Spinal cord (tissue), 10 donors: ENCODE data around the gene KANSL1. TPM values are rescaled to one million over a fixed set of nuclear protein-coding genes. Genes with fewer than 3 reads are reported as not detected.

Experiments used
- DNase-seq, 6 donors: peaks; one replicate each; pipeline versions ENCODE4 v3.0.0 to v3.0.0-alpha.2; 2013 to 2015; ENCODE audit warnings: low spot score in 6 of 6, low read depth in 4 of 6
- H3K27ac ChIP-seq: one replicate; pipeline ENCODE4 v1.5.1; 2013; ENCODE audit warnings: low read depth, low read length, control low read depth
- H3K27me3 ChIP-seq: one replicate; pipeline ENCODE4 v1.6.1; 2013; ENCODE audit warnings: low read length; ENCODE audit not compliant: control insufficient read depth, insufficient read depth
- H3K36me3 ChIP-seq: one replicate; pipeline ENCODE4 v1.6.1; 2013; ENCODE audit warnings: low read length; ENCODE audit not compliant: control insufficient read depth, insufficient read depth
- H3K4me1 ChIP-seq: one replicate; pipeline ENCODE4 v1.6.1; 2013; ENCODE audit warnings: low read length; ENCODE audit not compliant: control insufficient read depth, insufficient read depth
- H3K4me3 ChIP-seq: one replicate; pipeline ENCODE4 v1.5.1; 2013; ENCODE audit warnings: low read depth, low read length, control low read depth
- H3K9me3 ChIP-seq: one replicate; pipeline ENCODE4 v1.6.1; 2013; ENCODE audit warnings: low read length; ENCODE audit not compliant: control insufficient read depth, insufficient read depth
- WGBS: methylation state at CpG from one replicate; pipeline ENCODE4 v1.1.5; 2013; ENCODE audit warnings: missing lambda C conversion rate; ENCODE audit not compliant: insufficient coverage; 5-methylcytosine and 5-hydroxymethylcytosine counted together
- polyA plus RNA-seq, 2 donors: library from polyadenylated mRNA; unstranded; fragments of 120-200 nt; gene quantifications; one replicate each; pipeline ENCODE4 v1.2.1, GENCODE V29; 2013; ENCODE audit not compliant: insufficient read length in 2 of 2
- total RNA-seq, 2 donors: library from RNA; depleted of rRNA in 1 of 2; stranded (reverse); fragments of 120-200 nt in 1 of 2; fragments of >200 nt in 1 of 2; gene quantifications; one replicate each; pipeline versions ENCODE4 v1.2.3 to v1.2.4, GENCODE V29; 2013 to 2014
- donor health status: healthy.

The KANSL1 gene
- total and polyA plus RNA-seq, 4 donors = 49.4 to 117 (median 89.9) TPM

GRCh38 chr17:46043606-46044005 lies 149.6 kb downstream of the KANSL1 start:
- Histone ChIP-seq H3K36me3 (peaks cover 27% of the 10 kb centered on the region), H3K4me3 (no peak overlapping the region), H3K27me3 (no peaks in the 10 kb centered on the region), H3K27ac (no peak overlapping the region), H3K9me3 (no peaks in the 10 kb centered on the region), H3K4me1 (peaks cover 4% of the 10 kb centered on the region)
- no CpG with 5 or more reads among the region's 3 CpGs for WGBS
- DNase-seq = no peak

DNA sequence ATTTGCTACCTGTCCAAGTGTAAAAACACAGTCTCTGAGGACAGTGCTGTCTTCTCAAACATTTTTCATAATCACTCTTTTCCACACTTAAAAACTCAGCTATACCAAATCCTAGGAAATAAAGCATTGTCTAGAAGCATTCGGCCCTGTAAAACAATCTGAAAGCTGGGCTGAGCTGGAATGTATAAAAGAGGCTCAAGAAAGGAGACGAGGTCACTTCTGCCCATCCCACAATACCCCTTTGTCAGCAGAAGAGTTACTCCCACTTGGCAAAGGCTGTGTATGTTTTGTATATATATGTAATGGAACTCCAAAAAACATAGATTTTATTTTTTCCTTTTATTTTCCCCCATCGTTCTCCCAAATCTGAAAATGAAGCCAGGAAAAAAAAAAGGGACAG lies 150.3 kb downstream of the KANSL1 start:
- H3K4me1 ChIP-seq = peaks cover 4% of the 10 kb centered on the region
- H3K36me3 ChIP-seq = peaks cover 28% of the 10 kb centered on the region
- DNase-seq = no peak
- H3K9me3 ChIP-seq = no peaks in the 10 kb centered on the region
- H3K4me3 ChIP-seq = no peak overlapping the region
- H3K27ac ChIP-seq = no peak overlapping the region
- no peaks in the 10 kb centered on the region for H3K27me3 ChIP-seq
- WGBS = no CpG with 5 or more reads among the region's 3 CpGs

DNA sequence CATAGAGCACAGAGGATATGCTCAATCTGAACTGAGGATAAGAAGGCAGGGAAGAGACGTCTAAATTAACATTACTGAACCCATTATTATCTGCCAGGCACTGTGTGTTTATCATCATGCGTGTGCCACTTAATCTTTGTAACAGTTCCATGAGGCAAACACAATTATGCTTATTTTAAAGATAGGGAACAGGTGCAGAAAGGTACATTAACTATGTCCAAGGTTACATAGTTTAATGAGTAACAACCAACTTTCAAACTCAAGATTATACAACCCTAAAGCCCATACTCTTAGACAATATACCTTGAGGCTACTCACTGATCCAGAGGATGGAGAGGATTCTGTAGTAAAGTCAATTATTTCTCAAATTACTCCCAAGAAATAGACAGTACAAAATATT lies 151.0 kb downstream of the KANSL1 start:
- no CpG with 5 or more reads among the region's 2 CpGs for WGBS
- no peak for DNase-seq
- Histone ChIP-seq H3K4me3 (no peak overlapping the region), H3K9me3 (no peaks in the 10 kb centered on the region), H3K4me1 (peaks cover 4% of the 10 kb centered on the region), H3K27ac (no peak overlapping the region), H3K36me3 (peaks cover 25% of the 10 kb centered on the region), H3K27me3 (no peaks in the 10 kb centered on the region)

DNA sequence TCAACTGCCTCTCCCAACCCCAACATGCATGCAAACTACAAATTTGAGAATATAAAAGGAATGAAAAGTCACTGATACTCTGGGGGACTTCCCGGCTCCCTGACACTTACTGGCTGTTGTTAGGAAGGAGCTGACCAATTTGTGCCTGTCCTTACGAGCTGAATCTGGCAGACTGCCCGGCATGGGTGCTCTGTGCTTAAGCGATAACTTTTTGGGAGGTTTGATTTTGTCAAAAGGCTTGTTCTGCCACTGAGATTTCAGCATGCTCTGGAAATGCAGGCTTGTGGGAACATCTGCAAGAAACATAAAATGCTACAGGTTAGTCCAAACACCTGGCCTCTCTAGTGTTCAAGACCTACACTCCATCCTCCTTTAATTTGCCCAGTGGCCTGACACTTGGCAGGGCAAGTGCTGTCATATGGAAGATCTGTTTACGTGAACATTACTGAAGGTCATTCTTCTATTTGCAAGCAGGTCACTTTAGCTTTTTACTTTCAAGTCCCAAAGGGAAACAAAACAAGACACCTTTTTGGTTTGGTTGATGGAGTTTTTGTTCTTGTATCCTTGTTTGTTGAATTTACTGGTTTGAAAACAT lies 153.5 kb downstream of the KANSL1 start:
- H3K4me3 ChIP-seq = no peak overlapping the region
- H3K36me3 ChIP-seq = peaks cover 38% of the 10 kb centered on the region
- H3K4me1 ChIP-seq = peaks cover 4% of the 10 kb centered on the region
- H3K27me3 ChIP-seq = no peaks in the 10 kb centered on the region
- no peak overlapping the region for H3K27ac ChIP-seq
- WGBS = 59% methylated on average over 4 of the region's 5 CpGs
- DNase-seq = no peak
- H3K9me3 ChIP-seq = no peaks in the 10 kb centered on the region

DNA sequence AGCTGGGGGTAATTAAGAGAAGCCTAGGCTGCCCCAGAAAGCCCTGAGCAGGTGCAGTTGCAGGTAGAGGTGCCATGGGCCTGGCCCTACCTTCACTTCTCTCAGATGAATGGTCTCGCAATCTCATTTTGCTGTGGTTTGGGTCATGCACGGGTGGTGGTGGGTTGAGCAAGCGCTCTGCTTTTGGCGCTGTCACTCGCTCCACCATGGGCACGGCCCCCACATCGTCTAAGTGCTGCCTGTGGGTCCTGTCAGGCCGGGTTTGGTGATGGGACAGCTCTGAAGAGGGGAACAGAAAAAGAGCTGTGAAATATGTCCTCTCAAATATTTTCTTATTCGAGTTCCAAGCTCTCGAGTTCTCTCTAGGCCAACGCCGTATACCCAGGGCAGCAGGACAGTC lies 154.3 kb downstream of the KANSL1 start:
- H3K4me3 ChIP-seq = no peak overlapping the region
- H3K4me1 ChIP-seq = peaks cover 4% of the 10 kb centered on the region
- no peak overlapping the region for H3K27ac ChIP-seq
- DNase-seq = no peak
- no peaks in the 10 kb centered on the region for H3K9me3 ChIP-seq
- WGBS = 86% methylated on average over 11 of the region's 12 CpGs
- no peaks in the 10 kb centered on the region for H3K27me3 ChIP-seq
- peaks cover 38% of the 10 kb centered on the region for H3K36me3 ChIP-seq

GRCh38 chr17:46038414-46038813 lies 154.8 kb downstream of the KANSL1 start:
- no peak overlapping the region for H3K27ac ChIP-seq
- WGBS = 82% methylated on average over 3 of the region's 6 CpGs
- DNase-seq = no peak
- no peaks in the 10 kb centered on the region for H3K27me3 ChIP-seq
- no peaks in the 10 kb centered on the region for H3K9me3 ChIP-seq
- peaks cover 40% of the 10 kb centered on the region for H3K36me3 ChIP-seq
- H3K4me3 ChIP-seq = no peak overlapping the region
- peaks cover 4% of the 10 kb centered on the region for H3K4me1 ChIP-seq

- Histone ChIP-seq H3K4me1 (peaks cover 4% of the 10 kb centered on the region), H3K27ac (no peak overlapping the region), H3K4me3 (no peak overlapping the region), H3K9me3 (no peaks in the 10 kb centered on the region), H3K27me3 (no peaks in the 10 kb centered on the region), H3K36me3 (peaks cover 46% of the 10 kb centered on the region)
- 81% methylated on average over 4 of the region's 4 CpGs for WGBS
- no peak for DNase-seq
Observed at GRCh38 chr17:46037722-46038255, 155.4 kb downstream of the KANSL1 start.

- peaks cover 4% of the 10 kb centered on the region for H3K4me1 ChIP-seq
- H3K36me3 ChIP-seq = peaks cover 55% of the 10 kb centered on the region
- H3K27me3 ChIP-seq = no peaks in the 10 kb centered on the region
- WGBS = 85% methylated on average over 5 of the region's 6 CpGs
- DNase-seq = no peak
- no peak overlapping the region for H3K4me3 ChIP-seq
- no peaks in the 10 kb centered on the region for H3K9me3 ChIP-seq
- no peak overlapping the region for H3K27ac ChIP-seq
Observed at GRCh38 chr17:46036491-46036890, 156.7 kb downstream of the KANSL1 start.

DNA sequence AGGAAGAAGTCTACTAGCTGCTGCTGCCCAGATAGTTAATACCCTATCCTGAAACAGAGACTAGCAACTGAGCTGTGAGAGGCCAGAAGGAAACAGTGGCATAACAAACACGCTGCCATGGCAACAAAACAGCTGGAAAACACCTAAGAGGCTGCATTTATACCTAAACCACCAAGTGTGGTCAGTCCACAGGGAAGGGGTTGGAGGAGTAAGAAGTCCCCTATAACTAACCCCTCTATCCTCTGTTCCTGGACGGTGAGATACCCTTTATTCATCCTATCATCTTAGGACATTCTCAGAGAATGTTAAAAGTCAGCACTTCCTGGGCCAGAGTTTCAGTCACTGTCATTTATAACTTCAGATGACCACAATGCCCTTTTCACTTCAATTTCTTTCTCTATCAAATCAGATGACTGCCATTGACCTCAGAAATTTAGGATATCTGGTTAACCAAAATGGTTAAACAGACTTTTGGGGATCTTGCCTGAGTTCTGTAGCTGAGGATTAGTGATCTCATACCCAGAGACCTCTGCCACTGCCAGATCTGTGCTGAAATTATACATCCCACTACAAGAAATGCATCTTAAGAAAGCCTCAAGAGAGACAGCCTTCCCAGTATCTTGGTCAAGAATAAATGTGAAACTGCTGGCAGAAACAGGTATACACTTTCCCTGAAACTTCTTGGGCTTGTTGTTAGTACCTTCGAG lies 158.0 kb downstream of the KANSL1 start:
- Histone ChIP-seq H3K27me3 (no peaks in the 10 kb centered on the region), H3K4me1 (peaks cover 4% of the 10 kb centered on the region), H3K4me3 (no peak overlapping the region), H3K9me3 (no peaks in the 10 kb centered on the region), H3K27ac (no peak overlapping the region), H3K36me3 (peaks cover 66% of the 10 kb centered on the region)
- WGBS = 100% methylated on average over 1 of the region's 3 CpGs
- no peak for DNase-seq

DNA sequence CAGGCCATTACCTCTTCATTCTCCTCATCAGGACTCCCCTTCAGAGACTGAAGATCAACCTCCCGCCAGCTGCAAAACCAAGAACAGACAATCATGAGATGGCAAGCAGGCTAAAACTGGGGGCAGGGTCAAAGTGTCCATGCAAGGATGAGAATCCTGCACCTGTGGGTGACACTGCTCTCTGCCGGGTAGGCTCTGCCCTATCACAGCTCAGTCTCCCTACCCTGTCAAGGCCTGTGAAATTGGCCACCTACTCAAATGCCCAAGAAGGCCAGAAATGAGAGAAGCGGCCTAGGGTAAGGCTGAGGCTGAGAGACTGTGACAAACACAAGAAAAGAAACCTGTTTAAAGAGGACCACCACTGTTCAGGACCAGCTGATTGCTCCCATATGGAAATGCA lies 159.8 kb downstream of the KANSL1 start:
- Histone ChIP-seq H3K36me3 (peaks cover 53% of the 10 kb centered on the region), H3K9me3 (no peaks in the 10 kb centered on the region), H3K4me3 (no peak overlapping the region), H3K27ac (no peak overlapping the region), H3K4me1 (peaks cover 2% of the 10 kb centered on the region), H3K27me3 (no peaks in the 10 kb centered on the region)
- 86% methylated on average over 2 of the region's 3 CpGs for WGBS
- DNase-seq = no peak
